Keratinocyte (primary cell): ENCODE measurements around the gene STPG2. TPM values are rescaled to one million over a fixed set of nuclear protein-coding genes. Genes with fewer than 3 reads are reported as not detected.

ENCODE experiments used
- DNase-seq: peaks from one replicate; pipeline ENCODE4 v3.0.0-alpha.2; 2011; ENCODE audit warnings: low read depth, missing footprints, low spot score
- FAIRE-seq: peaks from 2 replicates; lab custom pipeline; 2011; peaks lifted over from hg19 to GRCh38; lab: Jason Lieb, UNC
- H2AFZ ChIP-seq: 2 replicates; pipeline ENCODE4 v1.6.0; 2012; ENCODE audit warnings: low read length, control low read depth, inconsistent platforms; ENCODE audit not compliant: control insufficient read depth
- H3K27ac ChIP-seq: 2 replicates; pipeline ENCODE4 v1.5.1; 2011; ENCODE audit warnings: low read length; ENCODE audit not compliant: control insufficient read depth, insufficient read depth
- H3K27me3 ChIP-seq: 3 replicates; pipeline ENCODE4 v1.6.0; 2011; ENCODE audit warnings: low read length; ENCODE audit not compliant: control insufficient read depth, insufficient read depth; ENCODE audit errors: extremely low read depth
- H3K36me3 ChIP-seq, 2 experiments: 2 replicates in 1 of 2; 3 replicates in 1 of 2; pipeline ENCODE4 v1.5.1; 2011; ENCODE audit warnings: low read length in 2 of 2, mild to moderate bottlenecking in 1 of 2; ENCODE audit not compliant: control insufficient read depth in 2 of 2, insufficient read depth in 2 of 2; ENCODE audit errors: extremely low read depth in 1 of 2
- H3K4me1 ChIP-seq: 3 replicates; pipeline ENCODE4 v1.5.1; 2011; ENCODE audit warnings: low read length; ENCODE audit not compliant: control insufficient read depth, insufficient read depth; ENCODE audit errors: extremely low read depth
- H3K4me2 ChIP-seq: 3 replicates; pipeline ENCODE4 v1.6.0; 2011; ENCODE audit warnings: low read depth, low read length; ENCODE audit not compliant: control insufficient read depth, insufficient read depth; ENCODE audit errors: extremely low read depth
- H3K4me3 ChIP-seq, 3 experiments: fragments of 200-600 bp in 1 of 3; sonication (generic) in 1 of 3; 2 replicates in 2 of 3; 3 replicates in 1 of 3; pipeline ENCODE4 v1.5.1; 2011 to 2016; ENCODE audit warnings: low read length in 3 of 3, mild to moderate bottlenecking in 3 of 3, control low read depth in 2 of 3, inconsistent platforms in 1 of 3, low read depth in 1 of 3, mixed read lengths in 1 of 3, mixed run types in 1 of 3, moderate library complexity in 1 of 3; ENCODE audit not compliant: control insufficient read depth in 2 of 3, insufficient read depth in 2 of 3; ENCODE audit errors: extremely low read depth in 1 of 3
- H3K79me2 ChIP-seq: 2 replicates; pipeline ENCODE4 v1.6.0; 2012; ENCODE audit warnings: low read length; ENCODE audit not compliant: control insufficient read depth, insufficient read depth
- H3K9ac ChIP-seq: 3 replicates; pipeline ENCODE4 v1.6.0; 2011; ENCODE audit warnings: low read length; ENCODE audit not compliant: control insufficient read depth, insufficient read depth; ENCODE audit errors: extremely low read depth
- H3K9me1 ChIP-seq: 3 replicates; pipeline ENCODE4 v1.6.0; 2011; ENCODE audit warnings: low read length; ENCODE audit not compliant: control insufficient read depth, insufficient read depth; ENCODE audit errors: extremely low read depth
- H3K9me3 ChIP-seq: 2 replicates; pipeline ENCODE4 v1.5.1; 2012; ENCODE audit warnings: low read depth, low read length; ENCODE audit not compliant: control insufficient read depth
- H4K20me1 ChIP-seq: 3 replicates; pipeline ENCODE4 v1.6.0; 2011; ENCODE audit warnings: low read length; ENCODE audit not compliant: control insufficient read depth, insufficient read depth; ENCODE audit errors: extremely low read depth
- EZH2 ChIP-seq: IDR thresholded peaks from one replicate; pipeline ENCODE4 v1.6.1; 2012; ENCODE audit warnings: inconsistent platforms, mild to moderate bottlenecking, low read length, moderate library complexity
- dilution Hi-C: fragments of 300-500 bp; cut with MboI; formaldehyde crosslinking; loops from one replicate; pipeline ENCODE4 v1.7.0; 2020; ENCODE audit warnings: low sequenced_read_pairs; ENCODE audit not compliant: extremely low pct_ligation_motif_present
- polyA plus RNA-seq, 5 experiments: library from polyadenylated mRNA; depleted of rRNA in 3 of 5; stranded (reverse) in 3 of 5; stranded (forward) in 1 of 5; unstranded in 1 of 5; fragments of >200 nt; gene quantifications; 1 replicate in 1 of 5; 2 replicates in 3 of 5; 3 replicates in 1 of 5; pipeline versions ENCODE4 v1.2.1 to v1.2.3, GENCODE V29; 2011 to 2012; ENCODE audit warnings: missing spikeins in 2 of 5, low read depth in 1 of 5, low replicate concordance in 1 of 5
- TF ChIP-seq, protein P1 (sequence below), 3 experiments: IDR thresholded peaks in 1 of 3; conservative IDR thresholded peaks in 1 of 3; optimal IDR thresholded peaks in 1 of 3; 2 replicates in 2 of 3; 3 replicates in 1 of 3; pipeline versions ENCODE3 to v1.5.1; 2011; ENCODE audit warnings: low read length in 3 of 3, mild to moderate bottlenecking in 3 of 3, moderate library complexity in 2 of 3, control low read depth in 1 of 3, inconsistent platforms in 1 of 3; ENCODE audit not compliant: insufficient read depth in 2 of 3; ENCODE audit errors: extremely low read depth in 1 of 3

Gene STPG2
- polyA plus RNA-seq, 1 donor (not counting 4 experiments of a cell fraction or from before 2014, with no cell fraction given): 0.07 TPM

DNA sequence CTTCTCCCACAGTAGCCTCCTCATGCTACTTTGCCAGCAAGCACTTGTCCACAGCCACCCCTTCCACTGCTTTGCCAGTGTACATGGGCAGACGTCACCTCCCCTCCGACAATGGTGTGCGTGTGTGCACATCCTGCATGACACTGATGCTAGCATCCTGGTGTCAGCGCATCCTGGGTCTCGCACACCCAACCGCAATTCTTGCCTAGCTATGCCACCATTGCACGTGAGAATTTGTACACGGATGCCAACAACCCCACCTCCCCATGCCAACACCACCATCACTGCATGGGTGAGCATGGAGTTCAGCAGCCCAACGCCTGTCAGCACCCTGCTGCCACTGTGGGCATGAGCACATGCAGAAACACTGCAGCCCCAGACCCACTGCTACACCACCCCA is 550.0 kb downstream of the STPG2 start:
- Histone ChIP-seq H4K20me1 (no peaks in the 10 kb centered on the region), H2AFZ (no peak overlapping the region), H3K4me2 (no peak overlapping the region), H3K27ac (no peak overlapping the region), H3K79me2 (no peaks in the 10 kb centered on the region), H3K4me3 (no peak overlapping the region), H3K4me1 (no peaks in the 10 kb centered on the region), H3K9ac (no peak overlapping the region), H3K36me3 (no peaks in the 10 kb centered on the region), H3K27me3 (no peaks in the 10 kb centered on the region), H3K9me1 (no peaks in the 10 kb centered on the region), H3K9me3 (no peaks in the 10 kb centered on the region)
- TF ChIP-seq, protein P1, sequence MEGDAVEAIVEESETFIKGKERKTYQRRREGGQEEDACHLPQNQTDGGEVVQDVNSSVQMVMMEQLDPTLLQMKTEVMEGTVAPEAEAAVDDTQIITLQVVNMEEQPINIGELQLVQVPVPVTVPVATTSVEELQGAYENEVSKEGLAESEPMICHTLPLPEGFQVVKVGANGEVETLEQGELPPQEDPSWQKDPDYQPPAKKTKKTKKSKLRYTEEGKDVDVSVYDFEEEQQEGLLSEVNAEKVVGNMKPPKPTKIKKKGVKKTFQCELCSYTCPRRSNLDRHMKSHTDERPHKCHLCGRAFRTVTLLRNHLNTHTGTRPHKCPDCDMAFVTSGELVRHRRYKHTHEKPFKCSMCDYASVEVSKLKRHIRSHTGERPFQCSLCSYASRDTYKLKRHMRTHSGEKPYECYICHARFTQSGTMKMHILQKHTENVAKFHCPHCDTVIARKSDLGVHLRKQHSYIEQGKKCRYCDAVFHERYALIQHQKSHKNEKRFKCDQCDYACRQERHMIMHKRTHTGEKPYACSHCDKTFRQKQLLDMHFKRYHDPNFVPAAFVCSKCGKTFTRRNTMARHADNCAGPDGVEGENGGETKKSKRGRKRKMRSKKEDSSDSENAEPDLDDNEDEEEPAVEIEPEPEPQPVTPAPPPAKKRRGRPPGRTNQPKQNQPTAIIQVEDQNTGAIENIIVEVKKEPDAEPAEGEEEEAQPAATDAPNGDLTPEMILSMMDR (optimal IDR thresholded peaks at IDR 0.05 in 1 of 3, IDR thresholded peaks at IDR 0.05 in 1 of 3, conservative IDR thresholded peaks at IDR 0.05 in 1 of 3; ENCODE audit: extremely low read depth in 1 of 3, insufficient read depth in 2 of 3, low read length in 3 of 3): no peak
- no peak for TF ChIP-seq EZH2
- DNase-seq (no peak), FAIRE-seq (no peak)
- dilution Hi-C loops: no loop called here

DNA sequence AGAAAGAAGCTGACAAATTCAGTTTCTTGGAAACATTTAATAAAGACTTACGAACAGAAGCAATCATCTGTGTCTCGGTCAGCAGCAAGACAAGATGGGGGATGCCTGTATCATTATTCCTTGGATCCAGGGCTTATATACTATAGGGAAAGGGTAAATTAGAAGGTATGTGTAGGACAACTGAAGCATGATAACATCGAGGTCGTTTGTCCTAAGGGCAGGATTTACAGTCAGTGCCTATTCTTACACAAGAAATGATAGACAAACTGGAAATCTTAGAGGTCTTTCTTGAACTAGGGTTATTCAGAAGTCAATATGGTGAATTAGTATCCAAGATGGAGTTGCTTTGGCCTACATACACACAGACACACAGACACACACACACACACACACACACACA is 553.0 kb downstream of the STPG2 start:
- H3K27me3 ChIP-seq: no peaks in the 10 kb centered on the region
- FAIRE-seq (no peak), DNase-seq (no peak)
- no peak overlapping the region for H3K9ac ChIP-seq
- no peak for TF ChIP-seq EZH2
- TF ChIP-seq, protein P1 (optimal IDR thresholded peaks at IDR 0.05 in 1 of 3, IDR thresholded peaks at IDR 0.05 in 1 of 3, conservative IDR thresholded peaks at IDR 0.05 in 1 of 3; ENCODE audit: extremely low read depth in 1 of 3, insufficient read depth in 2 of 3, low read length in 3 of 3): no peak
- dilution Hi-C loops: no loop called here
- H3K9me1 ChIP-seq: no peaks in the 10 kb centered on the region
- H3K36me3 ChIP-seq: no peaks in the 10 kb centered on the region
- H2AFZ ChIP-seq: no peak overlapping the region
- H3K4me2 ChIP-seq: no peak overlapping the region
- H3K9me3 ChIP-seq: no peaks in the 10 kb centered on the region
- H3K79me2 ChIP-seq: no peaks in the 10 kb centered on the region
- H4K20me1 ChIP-seq: no peaks in the 10 kb centered on the region
- no peak overlapping the region for H3K4me3 ChIP-seq
- H3K4me1 ChIP-seq: no peaks in the 10 kb centered on the region
- H3K27ac ChIP-seq: no peak overlapping the region
